ENCODE data around the gene ALOX12B.

GRCh38 chr17:8082292-8082691, 5.2 kb downstream of the ALOX12B start:
- no peak for TF ChIP-seq EZH2 (IDR thresholded peaks at IDR 0.05; ENCODE audit: borderline replicate concordance, low read length)
- TF ChIP-seq CTCF (IDR thresholded peaks at IDR 0.05; ENCODE audit: low read length), result no peak

All from OCI-LY1 (cell line).